K562 (cell line): ENCODE measurements around the gene IFI30. TPM values are rescaled to one million over a fixed set of nuclear protein-coding genes. Genes with fewer than 3 reads are reported as not detected.

ENCODE experiments used
- ADNP ChIP-seq: fragments of 200-800 bp; sonication (Bioruptor generic); IDR thresholded peaks from 2 replicates; pipeline ENCODE4 v1.6.1; 2016; ENCODE audit warnings: missing genetic modification characterization, missing compliant biosample characterization
- BMI1 ChIP-seq: fragments of 150-350 bp; IDR thresholded peaks from 2 replicates; pipeline ENCODE4 v1.6.1; 2014; ENCODE audit warnings: low read length
- CCAR2 ChIP-seq: fragments of 200-400 bp; formaldehyde crosslinking; IDR thresholded peaks from 2 replicates; pipeline ENCODE4 v1.6.1; 2017; ENCODE audit warnings: mild to moderate bottlenecking, low read depth, low read length
- EGR1 ChIP-seq: fragments of 450-650 bp; conservative IDR thresholded peaks from 2 replicates; pipeline ENCODE4 v1.6.1; 2017; ENCODE audit warnings: mild to moderate bottlenecking
- ERF ChIP-seq: fragments of 450-650 bp; formaldehyde crosslinking; IDR thresholded peaks from 2 replicates; pipeline ENCODE4 v1.4.0; 2020; ENCODE audit warnings: mild to moderate bottlenecking, mixed read lengths
- FOXM1 ChIP-seq, 2 experiments: fragments of 450-650 bp in 1 of 2; sonication (generic) in 1 of 2; formaldehyde crosslinking in 1 of 2; IDR thresholded peaks; 2 replicates each; pipeline versions ENCODE4 v1.6.1 to v1.9.0; 2017 to 2022; ENCODE audit warnings: low read depth in 2 of 2, mild to moderate bottlenecking in 2 of 2, missing genetic modification reagents in 1 of 2, moderate library complexity in 1 of 2
- HCFC1 ChIP-seq: IDR thresholded peaks from 2 replicates; pipeline ENCODE4 v1.6.1; 2012; ENCODE audit warnings: low read depth, low read length, improper control_type of control experiment
- HDAC2 ChIP-seq: fragments of 450-650 bp; IDR thresholded peaks from 2 replicates; pipeline ENCODE4 v1.6.1; 2016; ENCODE audit warnings: mild to moderate bottlenecking
- ILK ChIP-seq: fragments of 450-650 bp; IDR thresholded peaks from 2 replicates; pipeline ENCODE4 v1.6.1; 2016; ENCODE audit warnings: missing genetic modification characterization, low read depth, mild to moderate bottlenecking, missing compliant biosample characterization, moderate library complexity, borderline replicate concordance
- LCOR ChIP-seq: sonication (generic); formaldehyde crosslinking; IDR thresholded peaks from 2 replicates; pipeline ENCODE4 v1.8.0; 2022; ENCODE audit warnings: mild to moderate bottlenecking, missing genetic modification reagents
- NFE2 ChIP-seq: IDR thresholded peaks from 2 replicates; pipeline ENCODE4 v1.6.1; 2014; ENCODE audit warnings: antibody characterized with exemption, low read depth
- NFRKB ChIP-seq: fragments of 450-650 bp; IDR thresholded peaks from 2 replicates; pipeline ENCODE4 v1.6.1; 2016; ENCODE audit warnings: low read depth
- POU5F1 ChIP-seq: fragments of 150-350 bp; IDR thresholded peaks from 2 replicates; pipeline ENCODE4 v1.6.1; 2014; ENCODE audit warnings: borderline replicate concordance, low read length, low read depth, mild to moderate bottlenecking; ENCODE audit not compliant: partially characterized antibody
- PTRF ChIP-seq: fragments of 450-650 bp; IDR thresholded peaks from 2 replicates; pipeline ENCODE4 v1.6.1; 2016; ENCODE audit warnings: mild to moderate bottlenecking, missing genetic modification characterization, missing compliant biosample characterization
- SMARCA4 ChIP-seq: fragments of 450-650 bp; IDR thresholded peaks from 2 replicates; pipeline ENCODE4 v1.6.1; 2016
- SMARCA5 ChIP-seq: fragments of 450-650 bp; IDR thresholded peaks from 2 replicates; pipeline ENCODE4 v1.6.1; 2016
- YBX1 ChIP-seq: fragments of 450-650 bp; IDR thresholded peaks from 2 replicates; pipeline ENCODE4 v1.7.1; 2016; ENCODE audit warnings: mild to moderate bottlenecking
- ZBTB17 ChIP-seq: fragments of 450-650 bp; formaldehyde crosslinking; IDR thresholded peaks from 2 replicates; pipeline ENCODE4 v1.4.0; 2020; ENCODE audit warnings: mild to moderate bottlenecking
- ZKSCAN8 ChIP-seq: fragments of 200-800 bp; sonication (Bioruptor generic); IDR thresholded peaks from 2 replicates; pipeline ENCODE4 v1.6.1; 2016; ENCODE audit warnings: missing genetic modification characterization, missing compliant biosample characterization
- ZNF197 ChIP-seq: fragments of 200-800 bp; sonication (Bioruptor generic); IDR thresholded peaks from 2 replicates; pipeline ENCODE4 v1.6.1; 2016; ENCODE audit warnings: low read depth, missing genetic modification characterization, missing compliant biosample characterization
- ZNF24 ChIP-seq: fragments of 450-650 bp; IDR thresholded peaks from 2 replicates; pipeline ENCODE4 v1.6.1; 2016
- ZNF75A ChIP-seq: fragments of 450-650 bp; formaldehyde crosslinking; IDR thresholded peaks from 2 replicates; pipeline ENCODE4 v1.4.0; 2020; ENCODE audit warnings: mild to moderate bottlenecking
- polyA plus RNA-seq, 8 experiments: library from polyadenylated mRNA; depleted of rRNA in 4 of 8; stranded (reverse) in 5 of 8; unstranded in 3 of 8; fragments of >200 nt; fragmentation: Nextera tagmentation in 2 of 8; fragmentation: Illumina TruSeq in 1 of 8; extraction: Ambion mirVana in 2 of 8; extraction: Trizol in 1 of 8; gene quantifications; 2 replicates each; pipeline versions ENCODE4 v1.2.1 to v1.2.3, GENCODE V29; 2011 to 2014; ENCODE audit warnings: inconsistent platforms in 1 of 8, missing spikeins in 1 of 8
- total RNA-seq, 7 experiments: library from RNA; depleted of rRNA in 6 of 7; stranded (reverse); fragments of >200 nt in 6 of 7; fragmentation: Illumina TruSeq in 2 of 7; extraction: Trizol in 2 of 7; gene quantifications; 2 replicates each; pipeline versions ENCODE4 v1.2.1 to v1.2.3, GENCODE V29; 2011 to 2021; ENCODE audit warnings: low replicate concordance in 1 of 7
- TF ChIP-seq, protein P1 (sequence below): fragments of 250-450 bp; sonication (Bioruptor Pico); IDR thresholded peaks from 2 replicates; pipeline ENCODE4 v1.5.1; 2021; ENCODE audit warnings: mild to moderate bottlenecking
- TF ChIP-seq, protein P2 (sequence below), 2 experiments: IDR thresholded peaks in 1 of 2; conservative IDR thresholded peaks in 1 of 2; 2 replicates each; pipeline ENCODE4 v1.6.1; 2016; ENCODE audit warnings: low read depth in 2 of 2, mild to moderate bottlenecking in 1 of 2, missing compliant biosample characterization in 1 of 2, missing genetic modification characterization in 1 of 2, moderate library complexity in 1 of 2
- TF ChIP-seq, protein P3 (sequence below), 2 experiments: fragments of 450-650 bp in 1 of 2; sonication (generic) in 1 of 2; formaldehyde crosslinking; conservative IDR thresholded peaks; 2 replicates each; pipeline versions ENCODE4 v1.4.0 to v1.8.1; 2020 to 2022; ENCODE audit warnings: mild to moderate bottlenecking in 1 of 2, missing genetic modification reagents in 1 of 2
- TF ChIP-seq, protein P4 (sequence below): IDR thresholded peaks from 2 replicates; pipeline ENCODE4 v1.6.1; 2016; ENCODE audit warnings: missing genetic modification characterization, missing compliant biosample characterization

IFI30 gene
- total and polyA plus RNA-seq, 9 of the 15 experiments (the other 6 are each of a cell fraction or from before 2014, with no cell fraction given): 63.7 to 430 (median 109) TPM

DNA sequence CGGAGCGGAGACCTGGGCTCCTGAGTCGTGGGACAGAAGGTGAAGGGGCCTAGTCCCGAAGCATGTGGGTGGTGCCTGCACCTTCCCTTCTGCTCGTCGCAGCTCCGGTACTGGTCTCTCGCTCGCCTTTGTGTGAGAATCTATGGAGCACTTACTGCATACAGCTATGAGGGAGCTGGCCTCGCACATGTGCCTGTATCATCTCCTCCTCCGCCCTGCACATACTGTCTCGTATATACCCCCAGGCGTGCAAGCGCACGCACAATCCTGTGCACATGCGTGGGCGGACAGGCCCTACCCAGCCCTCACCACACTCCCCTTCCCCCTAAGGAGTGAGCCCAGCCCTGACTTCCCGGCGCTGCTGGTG is 12.0 kb upstream of the IFI30 start (continued):
- TF ChIP-seq FOXM1 (IDR thresholded peaks at IDR 0.05; ENCODE audit: low read depth) (no peak), FOXM1 (CRISPR knock-in tag; IDR thresholded peaks at IDR 0.05; ENCODE audit: low read depth) (no peak), POU5F1 (no peak), ADNP (no peak), NFE2 (no peak), NFRKB (no peak), EGR1 (peak; percentile 79), ILK (no peak), ZKSCAN8 (CRISPR knock-in tag) (0 out of 2 replicates have a peak, but pooled peaks have one; percentile 77), ZNF197 (CRISPR knock-in tag) (no peak), ZBTB17 (CRISPR knock-in tag) (no peak), ERF (CRISPR knock-in tag) (no peak), HDAC2 (no peak), SMARCA4 (no peak), BMI1 (no peak), SMARCA5 (no peak), PTRF (tag) (no peak), ZNF75A (CRISPR knock-in tag) (no peak), LCOR (CRISPR knock-in tag) (no peak), CCAR2 (no peak), ZNF24 (no peak), HCFC1 (no peak), YBX1 (no peak)
- TF ChIP-seq, protein P1, sequence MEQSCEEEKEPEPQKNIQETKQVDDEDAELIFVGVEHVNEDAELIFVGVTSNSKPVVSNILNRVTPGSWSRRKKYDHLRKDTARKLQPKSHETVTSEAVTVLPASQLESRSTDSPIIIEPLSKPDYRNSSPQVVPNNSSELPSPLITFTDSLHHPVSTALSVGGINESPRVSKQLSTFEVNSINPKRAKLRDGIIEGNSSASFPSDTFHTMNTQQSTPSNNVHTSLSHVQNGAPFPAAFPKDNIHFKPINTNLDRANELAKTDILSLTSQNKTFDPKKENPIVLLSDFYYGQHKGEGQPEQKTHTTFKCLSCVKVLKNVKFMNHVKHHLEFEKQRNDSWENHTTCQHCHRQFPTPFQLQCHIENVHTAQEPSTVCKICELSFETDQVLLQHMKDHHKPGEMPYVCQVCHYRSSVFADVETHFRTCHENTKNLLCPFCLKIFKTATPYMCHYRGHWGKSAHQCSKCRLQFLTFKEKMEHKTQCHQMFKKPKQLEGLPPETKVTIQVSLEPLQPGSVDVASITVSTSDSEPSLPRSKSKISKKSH (CRISPR knock-in tag): no peak
- TF ChIP-seq, protein P2, sequence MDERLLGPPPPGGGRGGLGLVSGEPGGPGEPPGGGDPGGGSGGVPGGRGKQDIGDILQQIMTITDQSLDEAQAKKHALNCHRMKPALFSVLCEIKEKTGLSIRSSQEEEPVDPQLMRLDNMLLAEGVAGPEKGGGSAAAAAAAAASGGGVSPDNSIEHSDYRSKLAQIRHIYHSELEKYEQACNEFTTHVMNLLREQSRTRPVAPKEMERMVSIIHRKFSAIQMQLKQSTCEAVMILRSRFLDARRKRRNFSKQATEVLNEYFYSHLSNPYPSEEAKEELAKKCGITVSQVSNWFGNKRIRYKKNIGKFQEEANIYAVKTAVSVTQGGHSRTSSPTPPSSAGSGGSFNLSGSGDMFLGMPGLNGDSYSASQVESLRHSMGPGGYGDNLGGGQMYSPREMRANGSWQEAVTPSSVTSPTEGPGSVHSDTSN (CRISPR knock-in tag; IDR thresholded peaks at IDR 0.05; ENCODE audit: low read depth): no peak
- TF ChIP-seq, protein P2 (tag; conservative IDR thresholded peaks at IDR 0.05; ENCODE audit: low read depth): no peak
- TF ChIP-seq, protein P3, sequence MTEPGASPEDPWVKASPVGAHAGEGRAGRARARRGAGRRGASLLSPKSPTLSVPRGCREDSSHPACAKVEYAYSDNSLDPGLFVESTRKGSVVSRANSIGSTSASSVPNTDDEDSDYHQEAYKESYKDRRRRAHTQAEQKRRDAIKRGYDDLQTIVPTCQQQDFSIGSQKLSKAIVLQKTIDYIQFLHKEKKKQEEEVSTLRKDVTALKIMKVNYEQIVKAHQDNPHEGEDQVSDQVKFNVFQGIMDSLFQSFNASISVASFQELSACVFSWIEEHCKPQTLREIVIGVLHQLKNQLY (CRISPR knock-in tag; conservative IDR thresholded peaks at IDR 0.05): no peak
- TF ChIP-seq, protein P4, sequence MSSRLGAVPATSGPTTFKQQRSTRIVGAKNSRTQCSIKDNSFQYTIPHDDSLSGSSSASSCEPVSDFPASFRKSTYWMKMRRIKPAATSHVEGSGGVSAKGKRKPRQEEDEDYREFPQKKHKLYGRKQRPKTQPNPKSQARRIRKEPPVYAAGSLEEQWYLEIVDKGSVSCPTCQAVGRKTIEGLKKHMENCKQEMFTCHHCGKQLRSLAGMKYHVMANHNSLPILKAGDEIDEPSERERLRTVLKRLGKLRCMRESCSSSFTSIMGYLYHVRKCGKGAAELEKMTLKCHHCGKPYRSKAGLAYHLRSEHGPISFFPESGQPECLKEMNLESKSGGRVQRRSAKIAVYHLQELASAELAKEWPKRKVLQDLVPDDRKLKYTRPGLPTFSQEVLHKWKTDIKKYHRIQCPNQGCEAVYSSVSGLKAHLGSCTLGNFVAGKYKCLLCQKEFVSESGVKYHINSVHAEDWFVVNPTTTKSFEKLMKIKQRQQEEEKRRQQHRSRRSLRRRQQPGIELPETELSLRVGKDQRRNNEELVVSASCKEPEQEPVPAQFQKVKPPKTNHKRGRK (tag): no peak
